ENCODE data around the gene CEMIP. TPM values are rescaled to one million over a fixed set of nuclear protein-coding genes. Genes with fewer than 3 reads are reported as not detected.

CEMIP gene
- total and polyA plus RNA-seq, 10 of the 15 experiments (the other 5 are each of a cell fraction or from before 2014, with no cell fraction given), result 0.01 to 0.44 (median 0.16) TPM; not detected in 6

GRCh38 chr15:80778964-80779657 lies at the start of gene CEMIP (continued):
- TF ChIP-seq ZNF592 (IDR thresholded peaks at IDR 0.05) (no peak), SMC3 (IDR thresholded peaks at IDR 0.05; ENCODE audit: borderline replicate concordance, low read length) (peak; percentile 53; the same call in 1 of the 2 replicates)

DNA sequence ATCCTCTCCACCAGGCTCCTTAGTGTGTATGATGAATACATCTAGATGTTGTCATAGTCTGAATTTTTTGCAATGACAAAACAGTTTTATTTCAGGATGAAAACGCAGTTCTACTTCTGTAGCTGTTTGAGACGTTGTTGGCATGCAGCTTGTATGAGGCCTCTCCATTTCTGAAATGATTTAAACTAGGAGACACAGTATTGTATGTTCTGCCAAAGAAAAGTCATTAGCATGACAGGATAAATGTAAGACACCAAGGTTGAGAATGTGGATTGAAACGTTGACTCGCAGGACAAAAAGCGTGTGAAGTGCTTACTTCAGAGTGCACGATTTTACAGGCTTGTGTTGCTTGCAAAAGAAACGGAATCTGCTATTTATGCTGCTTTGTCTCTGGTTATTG lies 48.8 kb upstream of the CEMIP start:
- intact Hi-C loops (cut with micrococcal nuclease; ENCODE audit: unreplicated experiment) (no loop called here), in situ Hi-C loops (cut with MboI) (no loop called here)
- ChIA-PET POLR2A (no interaction called here), RAD21 (ENCODE audit: unreplicated experiment) (no interaction called here), SMC1A (ENCODE audit: uncharacterized antibody, unreplicated experiment) (no interaction called here), CTCF (interaction anchor here (0.6 kb wide), 1 partner anchor 46 kb away, joined by 3 read pairs; no protein-coding TSS in a partner anchor)
- Histone ChIP-seq H2AFZ (ENCODE audit: control insufficient read depth, low read depth, low read length) (no peak overlapping the region), H3K4me2 (ENCODE audit: control insufficient read depth, insufficient read depth) (no peak overlapping the region), H3K27ac (ENCODE audit: control insufficient read depth, insufficient read depth) (no peak overlapping the region), H3K79me2 (ENCODE audit: control insufficient read depth, insufficient read depth, low read length) (no peaks in the 10 kb centered on the region), H3K4me3 (no peak overlapping the region), H3K36me3 (ENCODE audit: control insufficient read depth in 2 of 2, insufficient read depth in 2 of 2, low read length in 1 of 2) (no peaks in the 10 kb centered on the region; a peak in 1 of 4 replicates), H3K4me1 (ENCODE audit: control insufficient read depth, insufficient read depth, low read length) (no peaks in the 10 kb centered on the region), H3K9ac (ENCODE audit: control insufficient read depth, insufficient read depth, low read length) (no peak overlapping the region), H4K20me1 (ENCODE audit: control insufficient read depth, insufficient read depth) (no peaks in the 10 kb centered on the region; the same call in 1 of the 2 replicates), H3K27me3 (replicated peaks in 1 of 2; ENCODE audit: control insufficient read depth in 2 of 2, insufficient read depth in 2 of 2, low read length in 1 of 2) (no peaks in the 10 kb centered on the region), H3K9me3 (replicated peaks; ENCODE audit: control insufficient read depth, insufficient read depth, low read length) (no peaks in the 10 kb centered on the region)
- ATAC-seq (no peak), DNase-seq (ENCODE audit: low read depth, low spot score) (no peak), FAIRE-seq (no peak)
- no TSS peak for BruUV-seq (replicated peaks)
- WGBS (ENCODE audit: insufficient coverage, insufficient replicate concordance, low lambda C conversion rate, missing lambda C conversion rate), result 95% methylated on average over 7 of the region's 7 CpGs
- TF ChIP-seq ZBTB33 (IDR thresholded peaks at IDR 0.05), result no peak
- no peak for TF ChIP-seq SMAD5 (IDR thresholded peaks at IDR 0.05; ENCODE audit: low read depth)
- no peak for TF ChIP-seq SUZ12 (IDR thresholded peaks at IDR 0.05; ENCODE audit: unreplicated experiment)
- TF ChIP-seq TCF12 (IDR thresholded peaks at IDR 0.05; ENCODE audit: low read depth, low read length), result no peak
- TF ChIP-seq, protein P1, sequence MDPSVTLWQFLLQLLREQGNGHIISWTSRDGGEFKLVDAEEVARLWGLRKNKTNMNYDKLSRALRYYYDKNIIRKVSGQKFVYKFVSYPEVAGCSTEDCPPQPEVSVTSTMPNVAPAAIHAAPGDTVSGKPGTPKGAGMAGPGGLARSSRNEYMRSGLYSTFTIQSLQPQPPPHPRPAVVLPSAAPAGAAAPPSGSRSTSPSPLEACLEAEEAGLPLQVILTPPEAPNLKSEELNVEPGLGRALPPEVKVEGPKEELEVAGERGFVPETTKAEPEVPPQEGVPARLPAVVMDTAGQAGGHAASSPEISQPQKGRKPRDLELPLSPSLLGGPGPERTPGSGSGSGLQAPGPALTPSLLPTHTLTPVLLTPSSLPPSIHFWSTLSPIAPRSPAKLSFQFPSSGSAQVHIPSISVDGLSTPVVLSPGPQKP (IDR thresholded peaks at IDR 0.05; ENCODE audit: low read depth, low read length), result no peak
- TF ChIP-seq KAT2A (conservative IDR thresholded peaks at IDR 0.05; ENCODE audit: control insufficient read depth, low read depth, low read length), result no peak
- no peak for TF ChIP-seq EED (IDR thresholded peaks at IDR 0.05; ENCODE audit: low read depth)
- no peak for TF ChIP-seq CBX5 (IDR thresholded peaks at IDR 0.05; ENCODE audit: low read depth)
- TF ChIP-seq FOXM1 (IDR thresholded peaks at IDR 0.05; ENCODE audit: low read depth, low read length), result no peak
- no peak for TF ChIP-seq DPF2 (IDR thresholded peaks at IDR 0.05)
- no peak for TF ChIP-seq NKRF (conservative IDR thresholded peaks at IDR 0.05)
- TF ChIP-seq PML (IDR thresholded peaks at IDR 0.05; ENCODE audit: low read length), result no peak

Data from GM12878 (cell line).